ENCODE data around the gene DYSF. TPM values are rescaled to one million over a fixed set of nuclear protein-coding genes. Genes with fewer than 3 reads are reported as not detected.

Gene DYSF
- total RNA-seq, 1 donor from 2014 or later: 0.13 TPM

- Mint-ChIP-seq H3K9me3 (no peaks in the 10 kb centered on the region), H3K36me3 (ENCODE audit: low read depth) (no peaks in the 10 kb centered on the region), H3K4me3 (no peak overlapping the region), H3K27ac (no peak overlapping the region), H3K4me1 (no peaks in the 10 kb centered on the region), H3K27me3 (peaks cover 27% of the 10 kb centered on the region)
- ChIA-PET POLR2A (no interaction called here), CTCF (no interaction called here)
- ATAC-seq (ENCODE audit: low read depth) (no peak), DNase-seq (no peak)
- intact Hi-C loops (cut with micrococcal nuclease): no loop called here
- no peak for TF ChIP-seq CTCF (IDR thresholded peaks at IDR 0.05)
Observed at GRCh38 chr2:71630454-71631328, 177.3 kb downstream of the DYSF start.

GRCh38 chr2:71631411-71631931 is 178.1 kb downstream of the DYSF start:
- ChIA-PET POLR2A (no interaction called here), CTCF (no interaction called here)
- H3K27me3 Mint-ChIP-seq: peaks cover 27% of the 10 kb centered on the region
- intact Hi-C loops (cut with micrococcal nuclease): no loop called here
- TF ChIP-seq CTCF (IDR thresholded peaks at IDR 0.05): no peak
- no peak for ATAC-seq (ENCODE audit: low read depth)
- H3K4me1 Mint-ChIP-seq: no peaks in the 10 kb centered on the region
- H3K27ac Mint-ChIP-seq: no peak overlapping the region
- no peaks in the 10 kb centered on the region for H3K9me3 Mint-ChIP-seq
- no peak for DNase-seq
- H3K36me3 Mint-ChIP-seq (ENCODE audit: low read depth): no peaks in the 10 kb centered on the region
- H3K4me3 Mint-ChIP-seq: no peak overlapping the region

- ChIA-PET POLR2A (no interaction called here), CTCF (no interaction called here)
- intact Hi-C loops (cut with micrococcal nuclease): no loop called here
- H3K27ac Mint-ChIP-seq: no peak overlapping the region
- ATAC-seq (ENCODE audit: low read depth) (no peak), DNase-seq (no peak)
- H3K4me1 Mint-ChIP-seq: no peaks in the 10 kb centered on the region
- no peaks in the 10 kb centered on the region for H3K9me3 Mint-ChIP-seq
- TF ChIP-seq CTCF (IDR thresholded peaks at IDR 0.05): no peak
- H3K36me3 Mint-ChIP-seq (ENCODE audit: low read depth): no peaks in the 10 kb centered on the region
- H3K4me3 Mint-ChIP-seq: no peak overlapping the region
- peaks cover 21% of the 10 kb centered on the region for H3K27me3 Mint-ChIP-seq
Observed at GRCh38 chr2:71633086-71633485, 179.7 kb downstream of the DYSF start.

- no peak for ATAC-seq (ENCODE audit: low read depth)
- CTCF ChIA-PET: no interaction called here
- POLR2A ChIA-PET: no interaction called here
- intact Hi-C loops (cut with micrococcal nuclease): no loop called here
- Mint-ChIP-seq H3K4me3 (no peak overlapping the region), H3K9me3 (no peaks in the 10 kb centered on the region), H3K36me3 (ENCODE audit: low read depth) (no peaks in the 10 kb centered on the region), H3K27ac (no peak overlapping the region), H3K27me3 (peaks cover 20% of the 10 kb centered on the region), H3K4me1 (no peaks in the 10 kb centered on the region)
- DNase-seq: no peak
- no peak for TF ChIP-seq CTCF (IDR thresholded peaks at IDR 0.05)
Observed at GRCh38 chr2:71634567-71634966, 181.2 kb downstream of the DYSF start.

GRCh38 chr2:71635798-71636197 is 182.4 kb downstream of the DYSF start:
- peaks cover 11% of the 10 kb centered on the region for H3K27me3 Mint-ChIP-seq
- intact Hi-C loops (cut with micrococcal nuclease): no loop called here

More at GRCh38 chr2:71635798-71636197, 182.4 kb downstream of the DYSF start:
- ChIA-PET POLR2A (no interaction called here), CTCF (no interaction called here)
- Mint-ChIP-seq H3K4me1 (no peaks in the 10 kb centered on the region), H3K27ac (no peak overlapping the region), H3K36me3 (ENCODE audit: low read depth) (no peaks in the 10 kb centered on the region), H3K9me3 (no peaks in the 10 kb centered on the region), H3K4me3 (no peak overlapping the region)
- DNase-seq: no peak
- ATAC-seq (ENCODE audit: low read depth): no peak
- no peak for TF ChIP-seq CTCF (IDR thresholded peaks at IDR 0.05)
